NCI-H146 treated with DMSO at 0.1 percent for 48 hours (cell line): ENCODE measurements around the gene SGSH.
"Not testable (repeated sequence)": the region's sequence is repeated elsewhere in the genome, so short reads cannot be mapped to it uniquely, and the experiment has no call there.

Experiments used
- DNase-seq: peaks from one replicate; lab custom pipeline; 2025; ENCODE audit not compliant: unreplicated experiment; lab: John Stamatoyannopoulos, UW

The SGSH gene

DNA sequence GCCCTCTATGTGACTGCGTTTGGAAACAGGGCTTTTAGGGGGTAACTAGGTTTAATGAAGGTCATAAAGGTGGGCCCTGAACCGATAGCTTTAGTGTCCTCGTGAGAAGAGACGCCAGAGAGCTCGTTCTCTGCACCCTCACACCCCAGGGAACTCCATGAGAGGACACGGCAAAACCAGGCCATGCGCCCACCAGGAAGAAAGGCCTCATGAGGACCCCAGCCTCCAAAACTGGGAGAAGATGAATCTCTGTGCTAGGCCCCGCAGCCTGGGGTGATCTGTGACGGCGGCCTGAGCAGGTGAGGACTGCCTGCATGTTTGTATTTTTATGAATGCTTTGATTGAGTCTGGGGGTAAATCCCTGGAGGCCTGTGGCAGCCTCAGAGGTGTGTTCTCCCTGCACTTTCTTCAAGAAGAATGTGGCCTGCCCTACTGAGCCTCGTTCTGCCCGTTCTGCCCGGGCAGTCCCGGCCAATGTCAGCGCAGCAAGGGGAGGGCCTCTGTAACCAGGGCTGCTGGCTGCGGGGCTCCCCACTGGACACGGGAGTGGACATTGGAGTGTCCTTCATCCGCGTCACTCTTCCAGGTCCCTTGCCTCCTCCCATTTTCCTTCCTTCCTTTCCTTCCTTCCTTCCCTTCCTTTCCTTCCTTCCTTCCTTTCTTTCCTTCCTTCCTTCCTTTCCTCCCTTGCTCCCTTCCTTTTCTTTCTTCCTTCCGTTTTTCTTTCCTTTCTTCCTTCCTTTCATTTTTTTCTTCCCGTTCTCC lies 33.7 kb upstream of the SGSH start:
- no peak for DNase-seq

- DNase-seq = no peak
These were observed 32.7 kb upstream of the SGSH start for GRCh38 chr17:80252871-80253270.

- DNase-seq = no peak
These were observed 31.8 kb upstream of the SGSH start for GRCh38 chr17:80251966-80252365.

GRCh38 chr17:80248894-80249710 lies 29.0 kb upstream of the SGSH start:
- no peak for DNase-seq

- no peak for DNase-seq
These were observed 28.1 kb upstream of the SGSH start for GRCh38 chr17:80248001-80248893.

GRCh38 chr17:80247561-80247960 lies 27.4 kb upstream of the SGSH start:
- no peak for DNase-seq

- no peak for DNase-seq
These were observed 26.6 kb upstream of the SGSH start for GRCh38 chr17:80246726-80247125.

DNA sequence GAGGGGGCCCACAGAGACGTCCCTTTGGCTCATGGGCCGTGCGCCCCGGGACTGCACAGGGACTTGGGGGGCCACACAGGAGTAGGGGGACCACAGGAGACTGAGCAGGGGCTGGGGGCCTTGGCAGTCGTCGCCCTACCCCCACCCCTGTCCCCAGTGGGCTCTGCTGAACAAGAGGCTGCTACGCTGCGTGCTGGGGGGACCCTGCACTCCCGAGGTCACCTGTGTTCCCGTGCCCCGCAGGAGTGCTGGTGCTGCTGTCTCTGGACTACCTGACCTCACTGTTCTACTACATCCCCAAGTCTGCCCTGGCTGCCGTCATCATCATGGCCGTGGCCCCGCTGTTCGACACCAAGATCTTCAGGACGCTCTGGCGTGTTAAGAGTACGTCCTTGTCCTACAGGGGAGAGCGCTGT lies 26.1 kb upstream of the SGSH start:
- DNase-seq = no peak

DNA sequence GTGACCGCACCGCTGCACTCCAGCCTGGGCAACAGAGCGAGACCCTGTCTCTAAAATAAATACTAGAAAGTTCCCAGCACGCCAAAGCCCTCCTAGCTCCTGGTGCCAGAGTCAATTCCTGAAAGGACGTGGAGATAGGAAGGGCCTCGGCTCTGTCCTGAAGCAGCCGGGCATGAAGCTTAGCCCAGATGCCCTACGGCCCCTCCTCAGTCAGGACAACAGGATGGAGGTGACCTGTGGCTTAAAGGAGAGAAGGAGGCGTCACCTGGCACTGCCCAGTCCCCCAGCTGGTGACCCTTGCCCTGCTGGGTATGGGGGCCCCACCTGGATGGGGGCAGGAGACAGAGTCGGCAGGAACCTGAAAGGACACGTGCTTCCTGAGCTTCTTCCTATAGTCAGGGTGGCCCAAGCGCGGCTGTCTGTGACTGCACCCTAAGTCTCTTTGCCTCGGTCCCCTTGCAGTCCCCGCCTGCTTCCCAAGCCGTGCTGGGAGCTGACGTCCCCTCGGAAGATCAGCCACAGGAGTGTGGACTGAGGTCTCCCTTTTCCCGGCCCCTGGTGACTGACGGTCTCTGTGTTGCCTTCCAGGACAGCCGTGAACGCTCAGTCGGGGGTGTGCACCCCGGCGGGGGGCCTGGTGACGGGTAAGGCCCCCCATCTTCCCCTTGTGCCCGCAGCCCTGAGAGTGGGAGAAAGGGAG lies 25.6 kb upstream of the SGSH start:
- no peak for DNase-seq

GRCh38 chr17:80244871-80245509 lies 24.9 kb upstream of the SGSH start:
- no peak for DNase-seq

DNA sequence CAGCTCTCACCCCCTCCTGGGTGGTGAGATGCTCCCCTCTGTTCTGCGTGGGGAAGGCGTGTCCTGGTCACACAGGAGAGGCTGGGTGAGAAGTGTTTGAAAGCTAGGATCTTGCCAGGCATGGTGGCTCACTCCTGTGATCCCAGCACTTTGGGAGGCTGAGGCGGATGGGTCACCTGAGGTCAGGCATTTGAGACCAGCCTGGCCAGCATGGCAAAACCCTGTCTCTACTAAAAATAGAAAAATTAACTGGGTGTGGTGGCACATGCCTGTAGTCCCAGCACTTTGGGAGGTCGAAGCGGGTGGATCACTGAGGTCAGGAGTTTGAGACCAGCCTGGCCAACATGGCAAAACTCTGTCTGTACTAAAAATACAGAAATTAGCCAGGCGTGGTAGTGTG lies 24.3 kb upstream of the SGSH start:
- not testable (repeated sequence) for DNase-seq

DNA sequence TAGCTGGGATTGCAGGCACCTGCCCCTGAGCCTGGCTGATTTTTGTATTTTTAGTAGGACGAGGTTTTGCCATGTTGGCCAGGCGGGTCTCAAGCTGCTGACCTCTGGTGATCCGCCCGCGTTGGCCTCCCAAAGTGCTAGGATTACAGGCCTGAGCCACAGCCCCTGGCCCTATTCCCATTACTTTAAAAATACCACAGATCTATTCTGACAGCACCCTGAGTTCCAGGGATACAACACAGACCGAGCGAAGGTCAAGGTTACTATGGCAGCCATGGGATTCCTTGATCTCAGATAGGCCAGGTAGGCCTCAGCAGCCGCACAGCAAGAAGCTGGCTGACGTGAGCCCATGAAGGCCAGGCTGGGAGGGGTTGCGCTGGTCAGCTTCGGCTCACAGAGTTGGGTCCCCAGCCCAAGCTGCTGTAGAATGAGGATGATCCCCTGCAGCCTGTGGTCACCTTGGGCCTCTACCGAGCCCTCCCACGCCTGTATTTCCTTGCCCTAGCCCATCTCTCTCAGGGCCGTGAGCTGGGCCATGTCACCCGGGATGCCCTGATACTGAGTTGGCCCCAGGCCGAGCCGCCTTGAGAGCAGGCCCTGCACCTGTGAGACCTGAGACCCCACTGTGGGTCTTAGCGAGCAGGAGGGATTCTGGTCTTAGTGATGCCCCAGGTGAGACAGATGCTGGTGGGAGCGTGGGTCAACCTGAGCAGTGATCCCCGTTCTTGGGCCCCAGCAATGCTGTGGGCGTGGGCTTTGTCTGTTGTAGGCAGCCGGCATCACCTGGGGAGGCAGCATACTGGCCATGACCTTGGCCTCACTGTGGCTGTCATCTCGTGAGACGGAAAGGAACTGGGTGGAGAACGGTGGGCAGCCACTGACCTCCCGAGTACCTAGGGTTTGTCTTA lies 23.6 kb upstream of the SGSH start:
- DNase-seq = no peak

- no peak for DNase-seq
These were observed 22.4 kb upstream of the SGSH start for GRCh38 chr17:80242505-80242904.

GRCh38 chr17:80237386-80237785 lies 17.3 kb upstream of the SGSH start:
- no peak for DNase-seq

DNA sequence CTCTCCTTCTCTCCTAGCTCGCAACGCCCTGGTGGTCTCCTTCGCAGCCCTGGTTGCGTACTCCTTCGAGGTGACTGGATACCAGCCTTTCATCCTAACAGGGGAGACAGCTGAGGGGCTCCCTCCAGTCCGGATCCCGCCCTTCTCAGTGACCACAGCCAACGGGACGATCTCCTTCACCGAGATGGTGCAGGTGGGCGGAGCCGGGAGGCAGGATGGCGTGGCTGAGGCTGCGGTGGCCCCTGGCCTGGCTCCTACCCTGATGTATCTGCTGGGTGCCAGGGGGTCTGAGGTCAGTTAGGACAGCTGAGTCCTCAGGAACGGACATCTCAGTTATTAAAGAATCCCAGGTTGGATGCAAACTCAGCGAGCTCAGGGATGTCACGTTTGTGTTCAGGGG lies 16.8 kb upstream of the SGSH start:
- DNase-seq = no peak

DNA sequence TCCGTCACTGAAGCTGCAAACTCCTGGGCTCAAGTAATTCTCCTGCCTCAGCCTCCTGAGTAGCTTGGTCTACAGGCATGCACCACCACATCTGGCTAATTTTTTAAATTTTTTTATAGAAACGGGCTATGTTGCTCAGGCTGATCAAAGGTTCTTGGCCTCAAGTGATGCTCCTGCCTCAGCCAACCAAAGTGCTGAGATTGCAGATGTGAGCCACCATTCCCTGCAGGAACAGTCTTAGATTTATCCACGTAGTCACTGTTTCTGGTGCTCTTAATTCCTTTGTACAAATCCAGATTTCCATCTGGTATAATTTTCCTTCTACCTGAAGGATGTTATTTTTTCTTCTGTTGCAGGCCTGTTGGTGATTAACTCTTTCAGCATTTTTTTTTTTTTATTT lies 13.1 kb upstream of the SGSH start:
- no peak for DNase-seq

DNA sequence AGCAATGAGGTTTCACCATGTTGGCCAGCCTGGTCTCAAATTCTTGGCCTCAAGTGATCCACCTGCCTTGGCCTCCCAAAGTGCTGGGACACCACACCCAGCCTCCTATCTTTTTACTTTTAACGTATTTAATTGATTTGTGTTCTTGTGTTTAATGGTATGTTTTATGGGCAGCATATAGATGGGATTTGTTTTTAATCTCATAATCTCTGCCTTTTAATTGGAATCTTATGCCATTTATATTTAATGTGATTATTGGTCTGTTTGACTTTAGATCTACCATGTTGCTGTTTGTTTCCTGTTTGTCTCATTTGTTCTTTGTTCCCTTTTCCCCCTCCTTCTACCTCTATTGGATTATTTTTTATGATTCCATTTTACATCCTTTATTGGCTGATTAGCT lies 12.3 kb upstream of the SGSH start:
- no peak for DNase-seq

DNA sequence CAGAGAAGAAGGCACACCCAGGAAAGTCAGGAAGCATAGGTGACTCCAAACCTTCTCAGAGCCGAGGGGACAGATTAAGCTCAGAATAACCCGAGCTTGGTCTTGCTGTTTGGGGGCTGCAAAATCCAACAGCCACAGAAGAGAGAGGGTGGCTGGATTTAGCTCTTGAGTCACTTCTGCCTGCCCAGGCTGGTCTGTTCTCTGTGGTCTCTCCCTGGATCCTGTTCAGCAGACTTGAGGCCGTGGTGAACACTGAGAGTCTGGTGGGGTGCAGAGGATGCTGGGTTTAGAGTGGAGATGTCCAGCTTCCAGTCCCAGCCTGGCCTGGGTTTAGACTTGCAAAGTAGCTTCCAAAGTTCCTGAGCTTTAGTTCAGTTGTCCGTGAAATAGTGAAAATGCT lies 8.9 kb upstream of the SGSH start:
- DNase-seq = no peak

- DNase-seq = no peak
These were observed 8.3 kb upstream of the SGSH start for GRCh38 chr17:80228477-80228876.
